ENCODE data around the gene ARMCX6. TPM values are rescaled to one million over a fixed set of nuclear protein-coding genes. Genes with fewer than 3 reads are reported as not detected.
"Not testable (repeated sequence)": the region's sequence is repeated elsewhere in the genome, so short reads cannot be mapped to it uniquely, and the experiment has no call there.

The ARMCX6 gene
- total and polyA plus RNA-seq, 8 donors: 15.7 to 34.5 (median 26.0) TPM

DNA sequence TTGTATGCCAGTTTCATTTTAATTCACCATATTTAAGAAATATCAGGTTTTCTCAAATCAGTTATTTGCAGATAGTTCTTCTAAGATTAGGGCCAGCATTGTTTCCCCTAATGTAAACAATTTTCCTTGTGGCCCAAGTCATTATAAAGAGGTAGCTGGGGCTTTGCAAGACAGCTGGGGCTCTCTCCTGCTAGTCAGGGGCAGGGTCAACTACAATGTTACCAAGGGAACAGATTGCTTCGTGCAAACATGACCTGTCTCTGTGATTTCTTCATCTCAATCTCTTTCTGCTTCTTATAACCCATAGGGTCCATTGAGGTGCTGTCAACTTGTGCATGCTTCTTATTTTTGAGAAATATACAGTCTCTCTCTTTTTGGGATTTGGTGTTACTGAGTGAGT is 12.1 kb downstream of the ARMCX6 start:
- Histone ChIP-seq H3K4me3 (no peak overlapping the region), H3K27me3 (peaks cover 0 to 13% (median 3%) of the 10 kb centered on the region in 4 donors), H3K27ac (no peak overlapping the region), H3K9me3 (no peaks in the 10 kb centered on the region), H3K36me3 (no peaks in the 10 kb centered on the region), H3K4me1 (no peaks in the 10 kb centered on the region)
- FAIRE-seq (no peak), ATAC-seq (no peak), DNase-seq (no peak)
- 26 to 54% methylated on average over 1 of the region's 1 CpG for WGBS, 2 donors
- TF ChIP-seq, protein P1, sequence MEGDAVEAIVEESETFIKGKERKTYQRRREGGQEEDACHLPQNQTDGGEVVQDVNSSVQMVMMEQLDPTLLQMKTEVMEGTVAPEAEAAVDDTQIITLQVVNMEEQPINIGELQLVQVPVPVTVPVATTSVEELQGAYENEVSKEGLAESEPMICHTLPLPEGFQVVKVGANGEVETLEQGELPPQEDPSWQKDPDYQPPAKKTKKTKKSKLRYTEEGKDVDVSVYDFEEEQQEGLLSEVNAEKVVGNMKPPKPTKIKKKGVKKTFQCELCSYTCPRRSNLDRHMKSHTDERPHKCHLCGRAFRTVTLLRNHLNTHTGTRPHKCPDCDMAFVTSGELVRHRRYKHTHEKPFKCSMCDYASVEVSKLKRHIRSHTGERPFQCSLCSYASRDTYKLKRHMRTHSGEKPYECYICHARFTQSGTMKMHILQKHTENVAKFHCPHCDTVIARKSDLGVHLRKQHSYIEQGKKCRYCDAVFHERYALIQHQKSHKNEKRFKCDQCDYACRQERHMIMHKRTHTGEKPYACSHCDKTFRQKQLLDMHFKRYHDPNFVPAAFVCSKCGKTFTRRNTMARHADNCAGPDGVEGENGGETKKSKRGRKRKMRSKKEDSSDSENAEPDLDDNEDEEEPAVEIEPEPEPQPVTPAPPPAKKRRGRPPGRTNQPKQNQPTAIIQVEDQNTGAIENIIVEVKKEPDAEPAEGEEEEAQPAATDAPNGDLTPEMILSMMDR (IDR thresholded peaks at IDR 0.05): no peak
- intact Hi-C loops (cut with DNase I): no loop called here

DNA sequence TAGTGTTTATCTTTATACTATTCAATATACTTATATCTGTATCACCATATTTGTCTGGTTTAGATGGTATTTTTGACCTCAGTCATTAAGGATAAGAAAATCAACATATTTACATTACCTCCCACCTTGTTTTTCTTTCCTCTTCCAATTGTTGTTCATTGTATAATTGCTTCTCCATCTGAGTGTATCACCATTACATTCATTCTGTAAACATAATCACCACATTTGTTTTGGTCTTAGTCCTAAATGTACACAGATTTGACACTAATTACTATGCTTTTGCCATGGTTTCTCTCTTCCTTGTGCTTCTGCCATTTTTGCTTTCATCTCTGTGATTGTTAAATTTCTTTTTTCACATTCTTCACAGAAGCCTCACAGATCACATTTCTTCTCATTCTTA is 12.7 kb downstream of the ARMCX6 start:
- DNase-seq: no peak
- H3K36me3 ChIP-seq: no peaks in the 10 kb centered on the region
- H3K4me1 ChIP-seq: no peaks in the 10 kb centered on the region
- H3K27me3 ChIP-seq: peaks cover 0 to 8% (median under 1%) of the 10 kb centered on the region in 4 donors
- FAIRE-seq: no peak
- H3K4me3 ChIP-seq: no peak overlapping the region
- ATAC-seq: no peak
- intact Hi-C loops (cut with DNase I): no loop called here
- no peak overlapping the region for H3K27ac ChIP-seq
- TF ChIP-seq, protein P1 (IDR thresholded peaks at IDR 0.05): no peak
- no peaks in the 10 kb centered on the region for H3K9me3 ChIP-seq

- Histone ChIP-seq H3K27me3 (no peaks in the 10 kb centered on the region), H3K36me3 (no peaks in the 10 kb centered on the region), H3K4me1 (no peaks in the 10 kb centered on the region), H3K4me3 (no peak overlapping the region), H3K9me3 (no peaks in the 10 kb centered on the region), H3K27ac (no peak overlapping the region)
- DNase-seq (no peak), ATAC-seq (no peak), FAIRE-seq (no peak)
- TF ChIP-seq, protein P1 (IDR thresholded peaks at IDR 0.05): no peak
- intact Hi-C loops (cut with DNase I): no loop called here
- 65 to 77% methylated on average over 2 to 4 of the region's 7 CpGs for WGBS, 2 donors
Measured at GRCh38 chrX:101602077-101602476, 15.7 kb downstream of the ARMCX6 start.

DNA sequence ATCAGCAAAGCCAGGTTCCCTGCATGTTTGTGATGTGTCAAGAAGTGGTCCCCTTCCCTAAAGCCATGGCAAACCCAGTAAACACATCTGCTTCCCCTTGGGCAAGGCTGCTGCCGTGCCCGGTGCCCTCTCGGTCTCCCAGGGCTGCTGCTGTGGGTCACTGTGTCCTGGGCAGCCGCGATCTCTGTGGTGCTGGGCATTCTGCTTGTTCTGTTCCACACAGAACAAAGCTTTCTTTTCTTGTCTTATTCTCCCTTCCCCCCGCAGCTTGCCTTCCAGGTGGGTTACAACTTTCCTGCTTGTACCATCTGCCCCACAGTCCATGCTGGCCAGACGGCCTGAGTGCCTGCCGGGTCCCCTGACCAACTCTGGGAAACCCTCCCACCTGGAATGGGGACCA is 18.2 kb downstream of the ARMCX6 start:
- FAIRE-seq, H3K4me1 ChIP-seq, H3K4me3 ChIP-seq, H3K27me3 ChIP-seq, H3K9me3 ChIP-seq, ATAC-seq, H3K27ac ChIP-seq, H3K36me3 ChIP-seq: not testable (repeated sequence)
- DNase-seq: peak in 1 of 6 donors; percentile 47
- 79 to 81% methylated on average over 3 to 6 of the region's 8 CpGs for WGBS, 2 donors
- intact Hi-C loops (cut with DNase I): loop anchor here in 1 of 3 donors (10.0 kb wide), 1 partner anchor 205 kb away; no protein-coding TSS in a partner anchor

GRCh38 chrX:101595739-101596419 is 21.9 kb downstream of the ARMCX6 start:
- Histone ChIP-seq H3K4me3 (no peak overlapping the region), H3K9me3 (no peaks in the 10 kb centered on the region), H3K4me1 (no peaks in the 10 kb centered on the region), H3K27me3 (peaks cover 0 to 15% (median 2%) of the 10 kb centered on the region in 4 donors), H3K36me3 (no peaks in the 10 kb centered on the region), H3K27ac (no peak overlapping the region)
- intact Hi-C loops (cut with DNase I): loop anchor here in 1 of 3 donors (10.0 kb wide), 1 partner anchor 209 kb away; no protein-coding TSS in a partner anchor
- 7 to 8% methylated on average over 5 of the region's 5 CpGs for WGBS, 2 donors
- TF ChIP-seq, protein P1 (IDR thresholded peaks at IDR 0.05): peak in 3 of 4 donors; percentile 37 to 48 (median 43)
- ATAC-seq: peak; percentile 64 to 94 (median 90)
- DNase-seq: peak in 2 of 6 donors; percentile 27 to 34
- peak; percentile 94 for FAIRE-seq

Other genes with a start within 250 kb of the ARMCX6 start
- gene BTK, start 231.8 kb downstream of the ARMCX6 start, total RNA-seq: 1 to 10 TPM in 3 of 6 donors, under 1 TPM in 3; 0.43 to 5.6 (median 0.97) TPM
- gene BTK, start 231.8 kb downstream of the ARMCX6 start, polyA plus RNA-seq: 1 to 10 TPM in 1 of 2 donors, under 1 TPM in 1; 0.53 to 1.7 TPM
- 100 to 1,000 TPM in 4 of 6 donors, 10 to 100 TPM in 2; 78.4 to 258 (median 115) TPM for gene RPL36A, start 227.0 kb downstream of the ARMCX6 start, total RNA-seq
- gene RPL36A, start 227.0 kb downstream of the ARMCX6 start, polyA plus RNA-seq: 1,000 to 10,000 TPM; 1,169 to 1,515 TPM
- gene GLA, start 210.1 kb downstream of the ARMCX6 start, total RNA-seq: 10 to 100 TPM in 1 of 6 donors, 1 to 10 TPM in 5; 5.1 to 12.8 (median 7.3) TPM
- gene GLA, start 210.1 kb downstream of the ARMCX6 start, polyA plus RNA-seq: 10 to 100 TPM; 11.2 to 20.5 TPM
- gene HNRNPH2, start 209.8 kb downstream of the ARMCX6 start, total RNA-seq: 10 to 100 TPM; 15.0 to 32.8 (median 23.3) TPM
- 10 to 100 TPM; 16.2 to 42.5 TPM for gene HNRNPH2, start 209.8 kb downstream of the ARMCX6 start, polyA plus RNA-seq
- gene ARMCX4, start 132.5 kb downstream of the ARMCX6 start, total RNA-seq: 1 to 10 TPM; 3.2 to 9.4 (median 6.4) TPM
- 10 to 100 TPM; 11.9 to 13.5 TPM for gene ARMCX4, start 132.5 kb downstream of the ARMCX6 start, polyA plus RNA-seq
- gene ARMCX1, start 67.5 kb downstream of the ARMCX6 start, total RNA-seq: 10 to 100 TPM in 2 of 6 donors, 1 to 10 TPM in 4; 5.2 to 14.2 (median 9.7) TPM
- gene ARMCX1, start 67.5 kb downstream of the ARMCX6 start, polyA plus RNA-seq: 10 to 100 TPM in 1 of 2 donors, 1 to 10 TPM in 1; 9.0 to 16.8 TPM
- 10 to 100 TPM; 35.9 to 49.9 (median 42.3) TPM for gene ARMCX3, start 5.2 kb upstream of the ARMCX6 start, total RNA-seq
- gene ARMCX3, start 5.2 kb upstream of the ARMCX6 start, polyA plus RNA-seq: 10 to 100 TPM; 37.4 to 48.7 TPM
- gene ARMCX2, start 41.9 kb upstream of the ARMCX6 start, total RNA-seq: 10 to 100 TPM; 10.6 to 30.0 (median 16.3) TPM
- gene ARMCX2, start 41.9 kb upstream of the ARMCX6 start, polyA plus RNA-seq: 10 to 100 TPM; 12.8 to 34.5 TPM